GM13977 (cell line): ENCODE results near the gene GTPBP1.

Experiments
- DNase-seq: peaks from one replicate; pipeline ENCODE4 v3.0.0; 2012; ENCODE audit warnings: low spot score
- in situ Hi-C: fragments of 300-500 bp; cut with MboI; formaldehyde crosslinking; loops from one replicate; pipeline ENCODE4 v1.12.0; 2022; ENCODE audit warnings: low sequenced_read_pairs, low pct_unique_long_range_greater_than_20kb, mixed read lengths, inconsistent platforms; ENCODE audit not compliant: unreplicated experiment
- TF ChIP-seq, protein P1 (sequence below): IDR thresholded peaks from 2 replicates; pipeline ENCODE4 v1.5.1; 2012; ENCODE audit warnings: mild to moderate bottlenecking, control low read depth; ENCODE audit not compliant: insufficient read depth; ENCODE audit errors: extremely low read depth, missing control alignments

The GTPBP1 gene

DNA sequence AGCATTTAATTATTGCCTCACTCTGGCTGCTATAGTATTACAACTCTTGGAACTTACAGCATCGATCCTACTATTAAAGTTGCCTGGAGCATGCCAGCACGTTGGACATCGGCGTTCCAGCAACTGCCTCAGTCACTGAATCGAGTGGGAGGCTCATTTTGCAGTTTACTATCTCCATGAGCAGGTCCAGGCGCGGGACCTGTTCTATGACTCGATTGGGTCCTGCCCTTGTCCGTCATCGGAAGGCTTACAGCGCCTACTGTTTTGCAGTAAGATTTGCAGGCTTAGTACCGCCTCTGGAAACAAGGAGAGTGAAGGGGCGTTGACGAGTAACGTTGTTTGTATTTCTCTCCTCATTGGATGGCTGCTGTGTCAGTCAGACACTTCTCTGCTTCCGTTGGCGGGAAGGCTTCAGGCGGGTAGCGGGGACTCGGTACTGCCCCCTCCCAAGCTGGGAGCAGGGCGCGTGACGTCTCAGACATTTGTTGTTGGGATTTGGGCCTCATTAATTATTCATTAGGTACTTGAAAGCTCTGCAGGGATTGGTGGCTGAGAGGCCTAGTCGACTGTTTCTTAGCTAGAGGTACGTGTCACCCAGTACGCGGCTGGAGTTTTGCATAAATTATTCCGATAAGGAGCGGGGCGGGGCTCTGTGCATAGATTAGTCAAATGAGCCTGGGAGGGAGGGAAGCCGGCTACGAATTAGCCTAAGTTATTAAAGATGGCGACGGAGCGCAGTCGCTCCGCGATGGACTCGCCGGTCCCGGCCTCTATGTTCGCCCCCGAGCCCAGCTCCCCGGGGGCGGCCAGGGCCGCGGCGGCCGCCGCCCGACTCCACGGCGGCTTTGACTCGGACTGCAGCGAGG is at the start of gene GTPBP1:
Gene GTPBP1 (plus strand): TSS at position 710 of the 866 bp plus-strand sequence. CDS start 12 bp downstream, at position 722.
- in situ Hi-C loops = no loop called here
- peak; percentile 98 for DNase-seq
- TF ChIP-seq, protein P1, sequence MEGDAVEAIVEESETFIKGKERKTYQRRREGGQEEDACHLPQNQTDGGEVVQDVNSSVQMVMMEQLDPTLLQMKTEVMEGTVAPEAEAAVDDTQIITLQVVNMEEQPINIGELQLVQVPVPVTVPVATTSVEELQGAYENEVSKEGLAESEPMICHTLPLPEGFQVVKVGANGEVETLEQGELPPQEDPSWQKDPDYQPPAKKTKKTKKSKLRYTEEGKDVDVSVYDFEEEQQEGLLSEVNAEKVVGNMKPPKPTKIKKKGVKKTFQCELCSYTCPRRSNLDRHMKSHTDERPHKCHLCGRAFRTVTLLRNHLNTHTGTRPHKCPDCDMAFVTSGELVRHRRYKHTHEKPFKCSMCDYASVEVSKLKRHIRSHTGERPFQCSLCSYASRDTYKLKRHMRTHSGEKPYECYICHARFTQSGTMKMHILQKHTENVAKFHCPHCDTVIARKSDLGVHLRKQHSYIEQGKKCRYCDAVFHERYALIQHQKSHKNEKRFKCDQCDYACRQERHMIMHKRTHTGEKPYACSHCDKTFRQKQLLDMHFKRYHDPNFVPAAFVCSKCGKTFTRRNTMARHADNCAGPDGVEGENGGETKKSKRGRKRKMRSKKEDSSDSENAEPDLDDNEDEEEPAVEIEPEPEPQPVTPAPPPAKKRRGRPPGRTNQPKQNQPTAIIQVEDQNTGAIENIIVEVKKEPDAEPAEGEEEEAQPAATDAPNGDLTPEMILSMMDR = no peak

DNA sequence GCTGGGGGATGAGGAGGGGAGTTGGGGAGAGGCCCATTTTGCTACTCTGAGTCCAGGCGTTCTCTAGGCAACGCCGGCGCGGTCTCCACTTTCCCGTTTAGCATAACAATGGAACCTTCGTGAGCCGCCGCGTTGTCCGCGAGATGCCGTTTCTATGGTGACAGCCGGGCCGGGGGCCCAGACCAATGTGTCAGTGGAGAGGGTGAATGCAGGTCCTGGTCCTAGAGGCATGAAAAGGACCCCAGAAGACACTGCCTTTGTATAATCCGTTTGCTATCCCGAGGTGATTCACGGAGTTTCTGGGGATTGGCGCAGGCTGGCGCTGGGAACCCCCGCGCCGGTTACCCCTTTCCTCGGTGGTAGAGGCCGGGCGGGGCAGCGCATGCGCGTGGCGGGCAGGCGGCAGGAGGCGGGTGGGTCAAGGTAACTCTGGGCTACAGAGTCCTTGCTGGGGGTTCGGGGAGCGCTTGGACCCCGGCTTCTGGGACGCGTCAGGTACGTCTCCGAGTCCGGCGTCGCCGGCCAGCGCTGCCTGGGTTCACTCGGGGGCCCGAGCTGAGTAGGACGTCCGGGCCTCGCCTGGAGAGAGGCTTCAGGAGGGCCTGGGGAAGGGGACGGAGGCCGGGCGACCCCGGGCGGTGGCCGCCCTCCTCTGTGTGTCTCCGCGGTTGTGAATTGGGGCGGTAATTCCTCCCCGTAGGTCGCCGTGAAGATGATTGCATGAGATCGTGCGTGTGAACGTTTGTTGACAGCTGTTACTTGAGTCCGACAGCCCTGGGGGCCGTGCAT is 49.3 kb upstream of the GTPBP1 start, which contains the start of the genes CBY1 and FAM227A:
Gene CBY1 (plus strand): TSS at position 383 of the 789 bp plus-strand sequence. CDS start 11,417 bp downstream, outside the sequence.
Gene FAM227A (minus strand): TSS at position 137 of the 789 bp plus-strand sequence. CDS start 6,224 bp downstream, outside the sequence.
- TF ChIP-seq, protein P1 = peak; percentile 1
- DNase-seq = peak; percentile 95
- in situ Hi-C loops = no loop called here

DNA sequence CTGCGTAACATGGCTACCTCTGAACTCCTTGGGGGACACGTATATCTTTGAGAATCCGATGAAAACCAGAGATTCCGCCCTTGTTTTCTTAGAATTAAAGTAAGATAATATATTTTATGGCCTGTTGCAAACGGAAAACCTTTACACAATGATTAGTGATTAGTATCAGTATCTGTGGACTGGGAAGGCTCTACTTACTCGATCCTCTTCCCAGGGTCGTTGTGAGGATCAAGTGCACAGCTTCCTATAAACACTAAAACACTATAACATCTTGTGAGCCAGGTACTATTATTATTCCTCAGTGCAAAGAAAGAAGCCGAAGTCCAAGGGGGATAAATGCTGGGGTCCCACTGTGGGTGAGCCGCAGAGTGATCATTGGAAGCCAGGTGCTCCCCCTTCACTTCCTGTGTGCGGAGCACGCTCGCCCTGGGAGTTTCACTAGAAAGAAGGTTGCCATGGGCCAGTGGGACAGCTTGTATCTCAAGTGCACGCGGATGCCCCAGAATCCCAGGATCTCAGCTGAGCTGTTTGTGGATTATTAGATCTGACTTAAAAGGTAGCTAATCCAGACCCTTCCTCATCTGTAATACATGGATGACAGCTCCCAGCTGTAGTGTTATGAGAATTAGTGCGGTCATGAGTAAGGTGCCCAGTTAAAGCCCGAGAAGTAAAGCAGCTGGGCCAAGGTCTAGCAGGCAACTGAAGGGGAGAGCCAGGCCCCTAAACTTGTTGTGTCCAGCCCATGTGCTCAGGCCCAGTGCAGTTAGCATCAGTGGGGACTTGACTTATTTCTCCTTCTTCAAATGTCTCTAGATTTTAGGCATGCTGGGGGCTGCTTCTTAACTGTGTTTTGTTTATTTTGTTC is 48.5 kb upstream of the GTPBP1 start:
- in situ Hi-C loops = no loop called here
- peak; percentile 55 for DNase-seq
- TF ChIP-seq, protein P1 = no peak

DNA sequence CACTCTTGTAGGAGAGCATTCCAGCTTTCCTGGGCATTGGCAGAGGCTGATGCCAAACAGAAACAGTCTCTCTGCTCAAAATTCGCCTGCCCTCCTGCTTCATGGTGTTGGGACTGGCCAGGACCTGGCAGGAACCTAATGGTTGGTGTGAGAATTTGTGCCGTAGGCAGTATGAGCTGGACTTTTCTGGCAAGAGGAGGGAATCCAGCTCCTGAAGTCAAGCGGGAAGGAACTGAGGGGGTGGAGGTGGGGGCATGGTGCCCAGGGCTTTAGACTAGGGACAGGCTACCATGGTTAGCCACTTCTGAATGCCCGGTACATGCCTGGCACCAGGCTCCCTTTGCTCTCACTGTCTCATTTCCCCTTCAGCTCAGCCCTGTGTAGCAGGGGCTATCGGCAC is 30.9 kb upstream of the GTPBP1 start:
- no peak for DNase-seq
- in situ Hi-C loops = no loop called here
- TF ChIP-seq, protein P1 = no peak

DNA sequence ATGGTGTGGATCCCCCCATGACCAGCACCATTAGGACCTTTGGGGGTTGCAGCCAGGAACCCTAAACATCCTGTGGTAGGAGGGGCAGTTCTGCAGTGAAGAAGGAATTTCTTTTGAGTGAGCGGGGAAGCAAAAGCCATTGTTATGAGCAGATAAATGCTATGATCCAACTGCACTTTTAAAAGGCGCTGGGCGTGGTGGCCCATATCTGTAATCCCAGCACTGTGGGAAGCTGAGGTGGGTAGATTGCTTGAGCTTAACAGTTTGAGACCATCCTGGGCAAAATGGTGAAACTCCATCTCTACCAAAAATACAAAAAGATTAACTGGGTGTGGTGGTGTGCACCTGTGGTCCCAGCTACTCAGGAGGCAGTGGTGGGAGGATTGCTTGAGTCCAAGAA is 29.9 kb upstream of the GTPBP1 start:
- in situ Hi-C loops = no loop called here
- DNase-seq = no peak
- TF ChIP-seq, protein P1 = no peak
